Spleen (tissue), 11 donors: ENCODE data around the gene SEMA7A. TPM values are rescaled to one million over a fixed set of nuclear protein-coding genes. Genes with fewer than 3 reads are reported as not detected.
A peak's percentile ranks its signal among the peaks of the same experiment; 100 is the strongest.

ENCODE experiments used
- DNase-seq: peaks from one replicate; pipeline ENCODE4 v3.0.0-alpha.2; 2020
- H3K27ac ChIP-seq, 8 donors: fragments of 200-600 bp; sonication (generic) in 7 of 8; 1 replicate in 4 of 8; 2 replicates in 4 of 8; pipeline versions ENCODE4 v1.5.0 to v1.8.0; 2016 to 2021; ENCODE audit warnings: inconsistent platforms in 4 of 8, mild to moderate bottlenecking in 4 of 8, moderate library complexity in 1 of 8
- H3K27me3 ChIP-seq, 7 donors: fragments of 200-600 bp; sonication (generic) in 6 of 7; replicated peaks in 1 of 7; 1 replicate in 4 of 7; 2 replicates in 3 of 7; pipeline versions ENCODE4 v1.5.0 to v1.8.0; 2016 to 2021; ENCODE audit warnings: inconsistent platforms in 3 of 7, mild to moderate bottlenecking in 1 of 7
- H3K36me3 ChIP-seq, 6 donors: fragments of 200-600 bp; sonication (generic) in 5 of 6; 1 replicate in 4 of 6; 2 replicates in 2 of 6; pipeline versions ENCODE4 v1.5.0 to v1.8.0; 2016 to 2021; ENCODE audit warnings: inconsistent platforms in 2 of 6
- H3K4me1 ChIP-seq, 6 donors: fragments of 200-600 bp; sonication (generic) in 5 of 6; 1 replicate in 3 of 6; 2 replicates in 3 of 6; pipeline versions ENCODE4 v1.5.0 to v1.8.0; 2016 to 2021; ENCODE audit warnings: inconsistent platforms in 3 of 6
- H3K4me3 ChIP-seq, 8 donors: fragments of 200-600 bp; sonication (generic) in 7 of 8; 1 replicate in 4 of 8; 2 replicates in 4 of 8; pipeline versions ENCODE4 v1.5.0 to v1.8.0; 2016 to 2021; ENCODE audit warnings: inconsistent platforms in 4 of 8, mild to moderate bottlenecking in 4 of 8, moderate library complexity in 2 of 8
- H3K9me3 ChIP-seq, 8 donors: fragments of 200-600 bp; sonication (generic) in 7 of 8; 1 replicate in 4 of 8; 2 replicates in 4 of 8; pipeline versions ENCODE4 v1.5.0 to v1.8.0; 2016 to 2021; ENCODE audit warnings: inconsistent platforms in 4 of 8
- CTCF ChIP-seq, 11 experiments: fragments of 200-600 bp in 7 of 11; fragments of 450-650 bp in 4 of 11; sonication (generic) in 4 of 11; IDR thresholded peaks in 8 of 11; conservative IDR thresholded peaks in 3 of 11; 1 replicate in 7 of 11; 2 replicates in 4 of 11; pipeline versions ENCODE4 v1.4.0 to v1.8.0; 2016 to 2021; ENCODE audit warnings: antibody characterized with exemption in 11 of 11, inconsistent platforms in 4 of 11, mild to moderate bottlenecking in 1 of 11
- POLR2A ChIP-seq, 3 donors: fragments of 450-650 bp; IDR thresholded peaks; one replicate each; pipeline ENCODE4 v1.5.1; 2017; ENCODE audit warnings: antibody characterized with exemption in 3 of 3, mild to moderate bottlenecking in 1 of 3
- POLR2AphosphoS5 ChIP-seq, 3 donors: sonication (generic); formaldehyde crosslinking; IDR thresholded peaks; one replicate each; pipeline ENCODE4 v1.5.1; 2017; ENCODE audit warnings: antibody characterized with exemption in 3 of 3
- WGBS, 5 donors: extraction: QIAGEN DNeasy Blood & Tissue Kit in 3 of 5; methylation state at CpG; one replicate each; pipeline versions ENCODE4 v1.1.5 to v1.1.7; 2013 to 2018; 5-methylcytosine and 5-hydroxymethylcytosine counted together
- intact Hi-C: fragments of 100-400 bp; cut with DNase I; formaldehyde crosslinking; loops from one replicate; pipeline ENCODE4 v1.15.0; 2023; ENCODE audit warnings: low total_unique reads
- polyA plus RNA-seq, 3 donors: library from polyadenylated mRNA; stranded (reverse); fragments of 200-250 nt; gene quantifications; one replicate each; pipeline ENCODE4 v1.2.1, GENCODE V29; 2013
- total RNA-seq, 7 donors: library from RNA; depleted of rRNA in 3 of 7; stranded (reverse); fragments of >200 nt in 3 of 7; fragmentation: NEBNext Ultra II Directional in 4 of 7; extraction: Animal tissue kit (Norgen Biotek cat#: 25700) in 4 of 7; gene quantifications; one replicate each; pipeline versions ENCODE4 v1.1.0 to v1.2.1, GENCODE V29; 2016 to 2021
- donor health status: healthy with polysubstance abuse.
- donor health status: DM: no; HTN: no; CAD: no; lungs with moderate emphysema.
- donor health status: DM: no; HTN: no; CAD: no.
- donor health status: Bipolar disorder and iron deficiency.
- donor health status: healthy.
- donor health status: DM: no; HTN: no; CAD: no.
- donor health status: DM: yes; HTN: yes; CAD: no.

SEMA7A gene
- total and polyA plus RNA-seq, 10 donors: 41.6 to 154 (median 127) TPM

- peak; percentile 86 for DNase-seq
- TF ChIP-seq POLR2A (IDR thresholded peaks at IDR 0.05): no peak
- no peak for TF ChIP-seq CTCF (IDR thresholded peaks at IDR 0.05 in 8 of 11, conservative IDR thresholded peaks at IDR 0.05 in 3 of 11)
- peak; percentile 43 to 76 (median 66) for TF ChIP-seq POLR2AphosphoS5 (IDR thresholded peaks at IDR 0.05)
- H3K4me3 ChIP-seq: no peak overlapping the region
- no peaks in the 10 kb centered on the region for H3K9me3 ChIP-seq
- WGBS, 5 donors: 18 to 35% (median 29%) methylated on average over 4 to 5 of the region's 5 CpGs
- no peaks in the 10 kb centered on the region for H3K27me3 ChIP-seq
- H3K27ac ChIP-seq: peak overlapping the region; percentile 13 to 93 (median 84)
- no peaks in the 10 kb centered on the region for H3K36me3 ChIP-seq
- intact Hi-C loops: no loop called here
- H3K4me1 ChIP-seq: peaks cover 65 to 100% (median 95%) of the 10 kb centered on the region in 6 donors
Observed at GRCh38 chr15:74399511-74400312, 34.0 kb downstream of the SEMA7A start.

GRCh38 chr15:74399100-74399499 lies 34.7 kb downstream of the SEMA7A start:
- TF ChIP-seq POLR2AphosphoS5 (IDR thresholded peaks at IDR 0.05): no peak
- no peak for TF ChIP-seq CTCF (IDR thresholded peaks at IDR 0.05 in 8 of 11, conservative IDR thresholded peaks at IDR 0.05 in 3 of 11)
- no peak for TF ChIP-seq POLR2A (IDR thresholded peaks at IDR 0.05)
- 66 to 81% (median 73%) methylated on average over 3 of the region's 3 CpGs for WGBS, 5 donors
- H3K27ac ChIP-seq: peak overlapping the region in 7 of 8 donors; percentile 71 to 93 (median 85)

GRCh38 chr15:74398183-74398582 lies 35.6 kb downstream of the SEMA7A start:
- peaks cover 50 to 99% (median 81%) of the 10 kb centered on the region in 6 donors for H3K4me1 ChIP-seq
- no peaks in the 10 kb centered on the region for H3K9me3 ChIP-seq
- no peak for DNase-seq
- TF ChIP-seq POLR2AphosphoS5 (IDR thresholded peaks at IDR 0.05) (no peak), POLR2A (IDR thresholded peaks at IDR 0.05) (no peak), CTCF (IDR thresholded peaks at IDR 0.05 in 8 of 11, conservative IDR thresholded peaks at IDR 0.05 in 3 of 11) (no peak)
- intact Hi-C loops: no loop called here
- WGBS, 5 donors: 77 to 84% (median 80%) methylated on average over 5 of the region's 5 CpGs
- peak overlapping the region in 7 of 8 donors; percentile 43 to 93 (median 80) for H3K27ac ChIP-seq
- H3K4me3 ChIP-seq: no peak overlapping the region
- H3K36me3 ChIP-seq: no peaks in the 10 kb centered on the region
- no peaks in the 10 kb centered on the region for H3K27me3 ChIP-seq

More at GRCh38 chr15:74399100-74399499, 34.7 kb downstream of the SEMA7A start:
- H3K36me3 ChIP-seq: no peaks in the 10 kb centered on the region
- intact Hi-C loops: no loop called here
- DNase-seq: no peak
- no peak overlapping the region for H3K4me3 ChIP-seq
- H3K9me3 ChIP-seq: no peaks in the 10 kb centered on the region
- peaks cover 59 to 100% (median 91%) of the 10 kb centered on the region in 6 donors for H3K4me1 ChIP-seq
- H3K27me3 ChIP-seq: no peaks in the 10 kb centered on the region
